HG03558 (cell line): ENCODE data around the gene STK17B.

Experiments used
- ATAC-seq: cut with Tn5 transposase; IDR thresholded peaks from one replicate; pipeline ENCODE4 v1.9.1; 2021; ENCODE audit warnings: moderate number of reproducible peaks; ENCODE audit not compliant: unreplicated experiment; ENCODE audit errors: extremely low read depth

Gene STK17B

GRCh38 chr2:196186266-196186980 lies 15.0 kb upstream of the STK17B start:
- no peak for ATAC-seq

- ATAC-seq: no peak
Measured at GRCh38 chr2:196184921-196185320, 13.5 kb upstream of the STK17B start.

GRCh38 chr2:196183528-196184231 lies 12.3 kb upstream of the STK17B start:
- ATAC-seq: no peak

GRCh38 chr2:196183172-196183473 lies 11.7 kb upstream of the STK17B start:
- ATAC-seq: no peak

- peak; percentile 88 for ATAC-seq
Measured at GRCh38 chr2:196182439-196183171, 11.2 kb upstream of the STK17B start.

GRCh38 chr2:196181484-196181883 lies 10.1 kb upstream of the STK17B start:
- ATAC-seq: no peak

- no peak for ATAC-seq
Measured at GRCh38 chr2:196177124-196177523, 5.7 kb upstream of the STK17B start.

GRCh38 chr2:196176142-196176738 lies 4.9 kb upstream of the STK17B start:
- peak; percentile 58 for ATAC-seq

GRCh38 chr2:196174404-196174803 lies 3.0 kb upstream of the STK17B start:
- no peak for ATAC-seq

- no peak for ATAC-seq
Measured at GRCh38 chr2:196173505-196173904, 2.1 kb upstream of the STK17B start.

- ATAC-seq: no peak
Measured at GRCh38 chr2:196172951-196173350, 1.6 kb upstream of the STK17B start.

GRCh38 chr2:196171946-196172345 lies 568 bp upstream of the STK17B start:
- ATAC-seq: no peak

- ATAC-seq: no peak
Measured at GRCh38 chr2:196170606-196171247, 651 bp downstream of the STK17B start.

GRCh38 chr2:196170213-196170605 lies 1.2 kb downstream of the STK17B start:
- no peak for ATAC-seq

GRCh38 chr2:196169516-196169915 lies 1.9 kb downstream of the STK17B start:
- no peak for ATAC-seq

GRCh38 chr2:196168181-196168580 lies 3.2 kb downstream of the STK17B start:
- no peak for ATAC-seq

GRCh38 chr2:196167666-196168065 lies 3.7 kb downstream of the STK17B start:
- no peak for ATAC-seq

- ATAC-seq: no peak
Measured at GRCh38 chr2:196166876-196167275, 4.5 kb downstream of the STK17B start.

GRCh38 chr2:196165016-196165415 lies 6.4 kb downstream of the STK17B start:
- ATAC-seq: no peak

GRCh38 chr2:196163285-196163684 lies 8.1 kb downstream of the STK17B start:
- no peak for ATAC-seq
